Measurements from ENCODE around the gene GSTO2.

DNA sequence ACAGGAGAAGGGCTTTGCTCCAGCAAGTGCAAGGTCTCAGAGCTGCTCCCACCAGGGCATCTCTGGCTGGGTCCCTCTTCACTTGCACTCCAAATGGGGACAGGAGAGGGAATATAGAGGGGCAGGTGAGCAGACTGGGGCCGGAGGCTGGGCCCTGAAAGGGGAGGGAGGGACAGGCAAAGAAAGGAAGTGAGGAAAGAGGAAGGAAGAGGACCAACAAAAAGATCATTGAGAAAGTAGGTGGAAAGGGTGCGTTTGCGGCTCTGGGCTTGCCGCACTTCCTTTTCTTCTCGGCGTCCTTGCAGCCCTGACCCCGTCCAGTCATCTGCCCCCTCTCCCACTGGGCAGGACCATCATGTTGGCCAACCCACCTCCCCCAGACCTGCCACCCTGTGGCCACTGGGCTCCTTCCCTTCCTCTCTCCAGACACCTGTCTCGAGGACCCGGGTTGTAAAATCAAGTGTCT, 55.3 kb downstream of the GSTO2 start:
- TF ChIP-seq, protein P1, sequence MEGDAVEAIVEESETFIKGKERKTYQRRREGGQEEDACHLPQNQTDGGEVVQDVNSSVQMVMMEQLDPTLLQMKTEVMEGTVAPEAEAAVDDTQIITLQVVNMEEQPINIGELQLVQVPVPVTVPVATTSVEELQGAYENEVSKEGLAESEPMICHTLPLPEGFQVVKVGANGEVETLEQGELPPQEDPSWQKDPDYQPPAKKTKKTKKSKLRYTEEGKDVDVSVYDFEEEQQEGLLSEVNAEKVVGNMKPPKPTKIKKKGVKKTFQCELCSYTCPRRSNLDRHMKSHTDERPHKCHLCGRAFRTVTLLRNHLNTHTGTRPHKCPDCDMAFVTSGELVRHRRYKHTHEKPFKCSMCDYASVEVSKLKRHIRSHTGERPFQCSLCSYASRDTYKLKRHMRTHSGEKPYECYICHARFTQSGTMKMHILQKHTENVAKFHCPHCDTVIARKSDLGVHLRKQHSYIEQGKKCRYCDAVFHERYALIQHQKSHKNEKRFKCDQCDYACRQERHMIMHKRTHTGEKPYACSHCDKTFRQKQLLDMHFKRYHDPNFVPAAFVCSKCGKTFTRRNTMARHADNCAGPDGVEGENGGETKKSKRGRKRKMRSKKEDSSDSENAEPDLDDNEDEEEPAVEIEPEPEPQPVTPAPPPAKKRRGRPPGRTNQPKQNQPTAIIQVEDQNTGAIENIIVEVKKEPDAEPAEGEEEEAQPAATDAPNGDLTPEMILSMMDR (conservative IDR thresholded peaks at IDR 0.05; ENCODE audit: low read depth in 2 of 2), result no peak
- TF ChIP-seq POLR2AphosphoS5 (IDR thresholded peaks at IDR 0.05; ENCODE audit: low read depth), result no peak
- TF ChIP-seq EZH2phosphoT487 (IDR thresholded peaks at IDR 0.05; ENCODE audit: unreplicated experiment), result no peak
- TF ChIP-seq, protein P2, sequence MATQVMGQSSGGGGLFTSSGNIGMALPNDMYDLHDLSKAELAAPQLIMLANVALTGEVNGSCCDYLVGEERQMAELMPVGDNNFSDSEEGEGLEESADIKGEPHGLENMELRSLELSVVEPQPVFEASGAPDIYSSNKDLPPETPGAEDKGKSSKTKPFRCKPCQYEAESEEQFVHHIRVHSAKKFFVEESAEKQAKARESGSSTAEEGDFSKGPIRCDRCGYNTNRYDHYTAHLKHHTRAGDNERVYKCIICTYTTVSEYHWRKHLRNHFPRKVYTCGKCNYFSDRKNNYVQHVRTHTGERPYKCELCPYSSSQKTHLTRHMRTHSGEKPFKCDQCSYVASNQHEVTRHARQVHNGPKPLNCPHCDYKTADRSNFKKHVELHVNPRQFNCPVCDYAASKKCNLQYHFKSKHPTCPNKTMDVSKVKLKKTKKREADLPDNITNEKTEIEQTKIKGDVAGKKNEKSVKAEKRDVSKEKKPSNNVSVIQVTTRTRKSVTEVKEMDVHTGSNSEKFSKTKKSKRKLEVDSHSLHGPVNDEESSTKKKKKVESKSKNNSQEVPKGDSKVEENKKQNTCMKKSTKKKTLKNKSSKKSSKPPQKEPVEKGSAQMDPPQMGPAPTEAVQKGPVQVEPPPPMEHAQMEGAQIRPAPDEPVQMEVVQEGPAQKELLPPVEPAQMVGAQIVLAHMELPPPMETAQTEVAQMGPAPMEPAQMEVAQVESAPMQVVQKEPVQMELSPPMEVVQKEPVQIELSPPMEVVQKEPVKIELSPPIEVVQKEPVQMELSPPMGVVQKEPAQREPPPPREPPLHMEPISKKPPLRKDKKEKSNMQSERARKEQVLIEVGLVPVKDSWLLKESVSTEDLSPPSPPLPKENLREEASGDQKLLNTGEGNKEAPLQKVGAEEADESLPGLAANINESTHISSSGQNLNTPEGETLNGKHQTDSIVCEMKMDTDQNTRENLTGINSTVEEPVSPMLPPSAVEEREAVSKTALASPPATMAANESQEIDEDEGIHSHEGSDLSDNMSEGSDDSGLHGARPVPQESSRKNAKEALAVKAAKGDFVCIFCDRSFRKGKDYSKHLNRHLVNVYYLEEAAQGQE (IDR thresholded peaks at IDR 0.05; ENCODE audit: unreplicated experiment), result no peak
- TF ChIP-seq EZH2 (IDR thresholded peaks at IDR 0.05; ENCODE audit: low read depth, unreplicated experiment), result no peak
- no peak for TF ChIP-seq CREB1 (CRISPR knock-in tag; IDR thresholded peaks at IDR 0.05; ENCODE audit: low read depth)
- no peak for TF ChIP-seq ZNF114 (CRISPR knock-in tag; IDR thresholded peaks at IDR 0.05)
- TF ChIP-seq, protein P3, sequence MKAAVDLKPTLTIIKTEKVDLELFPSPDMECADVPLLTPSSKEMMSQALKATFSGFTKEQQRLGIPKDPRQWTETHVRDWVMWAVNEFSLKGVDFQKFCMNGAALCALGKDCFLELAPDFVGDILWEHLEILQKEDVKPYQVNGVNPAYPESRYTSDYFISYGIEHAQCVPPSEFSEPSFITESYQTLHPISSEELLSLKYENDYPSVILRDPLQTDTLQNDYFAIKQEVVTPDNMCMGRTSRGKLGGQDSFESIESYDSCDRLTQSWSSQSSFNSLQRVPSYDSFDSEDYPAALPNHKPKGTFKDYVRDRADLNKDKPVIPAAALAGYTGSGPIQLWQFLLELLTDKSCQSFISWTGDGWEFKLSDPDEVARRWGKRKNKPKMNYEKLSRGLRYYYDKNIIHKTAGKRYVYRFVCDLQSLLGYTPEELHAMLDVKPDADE (IDR thresholded peaks at IDR 0.05), result no peak
- no peak for TF ChIP-seq NANOG (IDR thresholded peaks at IDR 0.05; ENCODE audit: borderline replicate concordance)
